OCI-LY7 (cell line): ENCODE results near the gene ATP5MC2. TPM values are rescaled to one million over a fixed set of nuclear protein-coding genes. Genes with fewer than 3 reads are reported as not detected.

ENCODE experiments used
- BruUV-seq: library from RNA; stranded (reverse); fragments of 400-500 nt; replicated peaks from 2 replicates; lab custom pipeline; 2021; lab: Mats Ljungman, UMichigan
- CTCF ChIA-PET: fragments of 300-600 bp; sonication (Branson Sonifier 250); formaldehyde crosslinking; loops from one replicate; lab custom pipeline; 2022; ENCODE audit warnings: antibody characterized with exemption; ENCODE audit not compliant: unreplicated experiment; lab: Charles Lee
- POLR2A ChIA-PET: fragments of 300-600 bp; sonication (Branson Sonifier 250); formaldehyde crosslinking; loops from one replicate; lab custom pipeline; 2022; ENCODE audit warnings: antibody characterized with exemption; lab: Charles Lee
- DNase-seq: peaks from one replicate; pipeline ENCODE4 v3.0.0-alpha.2; 2015; ENCODE audit warnings: low spot score
- H2AFZ ChIP-seq: fragments of 200-600 bp; sonication (generic), shearing (Covaris generic); 2 replicates; pipeline ENCODE4 v1.6.1; 2014; ENCODE audit warnings: mild to moderate bottlenecking, antibody characterized with exemption, low read length, moderate library complexity
- H3K27ac ChIP-seq: fragments of 200-600 bp; sonication (generic); 2 replicates; pipeline ENCODE4 v1.5.1; 2014; ENCODE audit warnings: mixed run types, low read depth, mild to moderate bottlenecking, moderate library complexity, low read length, inconsistent platforms; ENCODE audit not compliant: poor library complexity, severe bottlenecking
- H3K36me3 ChIP-seq: fragments of 200-600 bp; sonication (generic); 2 replicates; pipeline ENCODE4 v1.6.1; 2014; ENCODE audit warnings: mild to moderate bottlenecking, antibody characterized with exemption, low read length, moderate library complexity, mixed read lengths; ENCODE audit not compliant: insufficient read depth
- H3K4me1 ChIP-seq: fragments of 200-600 bp; sonication (generic); 2 replicates; pipeline ENCODE4 v1.5.1; 2014; ENCODE audit warnings: mild to moderate bottlenecking, low read length; ENCODE audit not compliant: insufficient read depth, poor library complexity, severe bottlenecking
- H3K4me2 ChIP-seq: fragments of 200-600 bp; sonication (generic); 2 replicates; pipeline ENCODE4 v1.6.1; 2014; ENCODE audit warnings: mild to moderate bottlenecking, low read length
- H3K4me3 ChIP-seq: fragments of 200-600 bp; sonication (generic); 2 replicates; pipeline ENCODE4 v1.5.1; 2014; ENCODE audit warnings: mild to moderate bottlenecking, low read depth, low read length; ENCODE audit not compliant: poor library complexity, severe bottlenecking
- H3K79me2 ChIP-seq: fragments of 200-600 bp; sonication (generic); 2 replicates; pipeline ENCODE4 v1.6.1; 2016; ENCODE audit warnings: low read depth, mild to moderate bottlenecking, low read length, moderate library complexity, mixed read lengths; ENCODE audit not compliant: insufficient read depth
- H3K9me2 ChIP-seq: fragments of 200-600 bp; sonication (generic); 2 replicates; pipeline ENCODE4 v1.6.1; 2016; ENCODE audit warnings: mild to moderate bottlenecking, low read length, mixed read lengths; ENCODE audit not compliant: insufficient read depth
- H3K9me3 ChIP-seq: fragments of 200-600 bp; sonication (generic); 2 replicates; pipeline ENCODE4 v1.6.1; 2014; ENCODE audit warnings: mild to moderate bottlenecking, mixed run types, low read length, mixed read lengths
- H4K20me1 ChIP-seq: fragments of 200-600 bp; sonication (generic); 2 replicates; pipeline ENCODE4 v1.6.1; 2014; ENCODE audit warnings: mild to moderate bottlenecking, antibody characterized with exemption, low read length, moderate library complexity, mixed read lengths; ENCODE audit not compliant: insufficient read depth
- CTCF ChIP-seq: fragments of 200-600 bp; sonication (generic); conservative IDR thresholded peaks from 2 replicates; pipeline ENCODE4 v1.5.1; 2014; ENCODE audit warnings: mild to moderate bottlenecking, antibody characterized with exemption, low read length, moderate library complexity, mixed read lengths
- EZH2phosphoT487 ChIP-seq: fragments of 200-600 bp; sonication (generic); IDR thresholded peaks from 2 replicates; pipeline ENCODE4 v1.6.1; 2018; ENCODE audit warnings: low read depth, borderline replicate concordance, mild to moderate bottlenecking, mixed run types, antibody characterized with exemption, low read length, moderate library complexity, mixed read lengths
- intact Hi-C: fragments of 100-400 bp; cut with micrococcal nuclease; formaldehyde crosslinking; loops from one replicate; pipeline ENCODE4 v1.10.0; 2022; ENCODE audit not compliant: unreplicated experiment
- total RNA-seq, 2 experiments: library from RNA; depleted of rRNA in 1 of 2; stranded (reverse); fragments of >200 nt in 1 of 2; shearing (Covaris generic) in 1 of 2; gene quantifications; 2 replicates each; pipeline ENCODE4 v1.2.3, GENCODE V29; 2014 to 2022

Gene ATP5MC2
- total RNA-seq, 2 experiments from 2014 or later = 374 to 500 TPM

GRCh38 chr12:53706080-53706479, 30.2 kb upstream of the ATP5MC2 start:
- no peak overlapping the region for H3K27ac ChIP-seq
- no peak overlapping the region for H3K4me2 ChIP-seq
- H2AFZ ChIP-seq = no peak overlapping the region
- H4K20me1 ChIP-seq = no peaks in the 10 kb centered on the region
- DNase-seq = no peak
- TF ChIP-seq CTCF = no peak
- TF ChIP-seq EZH2phosphoT487 = no peak
- POLR2A ChIA-PET = no interaction called here
- no peak overlapping the region for H3K4me3 ChIP-seq
- H3K9me3 ChIP-seq = no peaks in the 10 kb centered on the region
- no peaks in the 10 kb centered on the region for H3K36me3 ChIP-seq
- BruUV-seq = no TSS peak
- intact Hi-C loops = loop anchor here (10.0 kb wide), 1 partner anchor 279 kb away; the partner anchor contains the start of gene HOXC10
- no peaks in the 10 kb centered on the region for H3K79me2 ChIP-seq
- CTCF ChIA-PET = no interaction called here
- no peaks in the 10 kb centered on the region for H3K4me1 ChIP-seq
- H3K9me2 ChIP-seq = no peaks in the 10 kb centered on the region

- no peaks in the 10 kb centered on the region for H3K36me3 ChIP-seq
- H3K4me3 ChIP-seq = no peak overlapping the region
- CTCF ChIA-PET = interaction anchor here (0.7 kb wide), 1 partner anchor 53 kb away, joined by 6 read pairs; no protein-coding TSS in a partner anchor
- no peak for TF ChIP-seq CTCF
- no peak for TF ChIP-seq EZH2phosphoT487
- intact Hi-C loops = loop anchor here (10.0 kb wide), 1 partner anchor 281 kb away; the partner anchor contains the start of gene HOXC10
- no peaks in the 10 kb centered on the region for H3K4me1 ChIP-seq
- POLR2A ChIA-PET = interaction anchor here (0.7 kb wide), 2 partner anchors 43 to 202 kb away, joined by 3 to 4 read pairs; partner anchors contain the start of gene TARBP2
- no peaks in the 10 kb centered on the region for H4K20me1 ChIP-seq
- H3K4me2 ChIP-seq = no peak overlapping the region
- no TSS peak for BruUV-seq
- no peak for DNase-seq
- H3K9me3 ChIP-seq = no peaks in the 10 kb centered on the region
- no peak overlapping the region for H3K27ac ChIP-seq
- H3K9me2 ChIP-seq = no peaks in the 10 kb centered on the region
- H3K79me2 ChIP-seq = no peaks in the 10 kb centered on the region
- no peak overlapping the region for H2AFZ ChIP-seq
Measured at GRCh38 chr12:53703756-53704155, 27.9 kb upstream of the ATP5MC2 start.

DNA sequence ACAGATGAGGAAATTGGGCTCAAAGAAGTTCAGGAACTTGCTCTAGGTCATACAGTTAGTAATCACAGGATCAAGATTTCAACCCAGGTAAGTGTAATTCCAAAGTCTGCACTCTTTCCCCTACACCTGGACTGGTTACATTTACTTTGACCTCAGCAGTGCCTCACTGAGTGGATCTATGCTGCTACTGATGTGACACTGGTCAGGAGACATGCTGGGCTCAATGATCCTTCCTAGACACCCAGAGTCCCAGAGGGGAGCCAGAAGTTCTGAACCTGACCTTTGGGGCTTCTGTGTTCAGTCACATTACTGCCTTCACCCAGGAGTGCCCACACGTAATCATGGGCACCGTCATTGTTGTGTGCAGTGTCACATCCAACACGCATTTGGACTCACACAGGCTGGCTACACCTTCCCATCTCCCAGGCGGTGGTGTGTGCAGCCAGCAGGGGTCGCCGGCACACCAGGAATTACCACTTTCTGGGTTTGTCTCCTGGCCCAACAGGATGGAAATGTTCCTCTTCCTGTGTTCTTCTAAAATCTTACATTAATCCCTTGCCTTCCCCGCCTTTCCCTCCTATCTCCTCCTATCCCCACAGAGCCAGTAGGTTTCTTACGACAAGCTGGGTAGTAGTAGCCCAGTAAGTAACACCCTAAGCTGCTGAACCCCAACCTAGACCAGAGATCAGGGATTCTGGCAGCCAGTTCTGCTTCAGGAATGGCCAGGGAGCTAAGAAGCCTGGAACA, 25.8 kb upstream of the ATP5MC2 start:
- Histone ChIP-seq H3K79me2 (no peaks in the 10 kb centered on the region), H3K4me3 (no peak overlapping the region), H3K36me3 (no peaks in the 10 kb centered on the region), H3K9me3 (no peaks in the 10 kb centered on the region), H2AFZ (peak overlapping the region; percentile 43; the same call in 1 of the 2 replicates), H4K20me1 (no peaks in the 10 kb centered on the region), H3K4me2 (no peak overlapping the region), H3K9me2 (no peaks in the 10 kb centered on the region), H3K27ac (no peak overlapping the region), H3K4me1 (no peaks in the 10 kb centered on the region)
- intact Hi-C loops = loop anchor here (1.0 to 10.0 kb wide), 2 partner anchors 42 to 283 kb away; partner anchors contain the start of gene HOXC10
- TF ChIP-seq EZH2phosphoT487 (no peak), CTCF (peak; percentile 92)
- peak; percentile 71 for DNase-seq
- ChIA-PET POLR2A (interaction anchor here (1.0 kb wide), 1 partner anchor 44 kb away, joined by 4 read pairs; no protein-coding TSS in a partner anchor), CTCF (interaction anchor here (0.5 to 1.4 kb wide), 4 partner anchors 33 to 380 kb away, joined by 3 to 12 read pairs (median 4); no protein-coding TSS in a partner anchor)
- BruUV-seq = no TSS peak
